C4-2B (cell line): ENCODE measurements around the gene MYLK.

Experiments used
- H3K27ac ChIP-seq: fragments of 450-650 bp; 2 replicates; pipeline ENCODE4 v1.5.1; 2017
- ZFX ChIP-seq: fragments of 450-650 bp; IDR thresholded peaks from 2 replicates; pipeline ENCODE4 v1.6.1; 2017
- TF ChIP-seq, protein P1 (sequence below): fragments of 450-650 bp; conservative IDR thresholded peaks from 2 replicates; pipeline ENCODE4 v1.5.1; 2017; ENCODE audit warnings: mild to moderate bottlenecking

The MYLK gene

DNA sequence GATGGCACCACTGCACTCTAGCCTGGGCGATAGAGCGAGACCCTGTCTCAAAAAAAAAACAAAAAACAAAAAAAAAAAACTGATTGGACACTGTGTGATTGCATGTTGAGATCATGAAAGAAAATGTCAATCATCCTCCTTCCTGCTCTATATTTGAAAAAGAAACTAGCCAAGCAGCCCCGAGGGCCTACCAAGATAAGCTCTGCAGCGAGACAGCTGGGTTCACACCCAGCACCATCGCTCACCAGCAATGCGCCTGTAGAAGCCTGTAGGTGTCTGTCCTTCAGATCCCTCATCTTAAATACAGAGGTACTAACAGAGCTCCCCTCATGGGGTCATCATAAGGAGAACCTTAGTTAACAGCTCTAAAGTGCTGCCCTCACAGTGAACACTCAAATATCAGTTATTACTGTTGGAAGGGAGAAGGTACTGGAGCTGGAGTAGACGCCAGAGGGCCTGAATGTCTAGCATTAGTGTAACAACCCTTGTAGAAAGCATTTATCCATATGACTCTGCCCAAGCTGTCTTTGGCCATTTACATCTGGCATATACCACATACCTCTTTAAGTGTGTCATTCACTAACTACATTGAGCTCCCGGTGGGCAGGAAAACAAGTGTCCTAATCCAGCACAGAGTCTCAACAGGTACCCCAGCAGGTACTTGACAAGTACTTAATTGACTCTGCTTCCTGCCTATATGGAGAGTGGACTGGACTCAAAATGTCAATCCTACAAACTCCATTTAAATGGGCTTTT lies 22.9 kb downstream of the MYLK start:
- H3K27ac ChIP-seq, result no peak overlapping the region
- TF ChIP-seq, protein P1, sequence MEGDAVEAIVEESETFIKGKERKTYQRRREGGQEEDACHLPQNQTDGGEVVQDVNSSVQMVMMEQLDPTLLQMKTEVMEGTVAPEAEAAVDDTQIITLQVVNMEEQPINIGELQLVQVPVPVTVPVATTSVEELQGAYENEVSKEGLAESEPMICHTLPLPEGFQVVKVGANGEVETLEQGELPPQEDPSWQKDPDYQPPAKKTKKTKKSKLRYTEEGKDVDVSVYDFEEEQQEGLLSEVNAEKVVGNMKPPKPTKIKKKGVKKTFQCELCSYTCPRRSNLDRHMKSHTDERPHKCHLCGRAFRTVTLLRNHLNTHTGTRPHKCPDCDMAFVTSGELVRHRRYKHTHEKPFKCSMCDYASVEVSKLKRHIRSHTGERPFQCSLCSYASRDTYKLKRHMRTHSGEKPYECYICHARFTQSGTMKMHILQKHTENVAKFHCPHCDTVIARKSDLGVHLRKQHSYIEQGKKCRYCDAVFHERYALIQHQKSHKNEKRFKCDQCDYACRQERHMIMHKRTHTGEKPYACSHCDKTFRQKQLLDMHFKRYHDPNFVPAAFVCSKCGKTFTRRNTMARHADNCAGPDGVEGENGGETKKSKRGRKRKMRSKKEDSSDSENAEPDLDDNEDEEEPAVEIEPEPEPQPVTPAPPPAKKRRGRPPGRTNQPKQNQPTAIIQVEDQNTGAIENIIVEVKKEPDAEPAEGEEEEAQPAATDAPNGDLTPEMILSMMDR, result no peak

GRCh38 chr3:123859177-123859576 lies 25.0 kb downstream of the MYLK start:
- no peak overlapping the region for H3K27ac ChIP-seq
- TF ChIP-seq, protein P1, result no peak
- TF ChIP-seq ZFX, result no peak

- no peak for TF ChIP-seq ZFX
- TF ChIP-seq, protein P1, result no peak
- no peak overlapping the region for H3K27ac ChIP-seq
Observed at GRCh38 chr3:123854905-123855304, 29.2 kb downstream of the MYLK start.

GRCh38 chr3:123853686-123854372 lies 30.3 kb downstream of the MYLK start:
- H3K27ac ChIP-seq, result no peak overlapping the region
- no peak for TF ChIP-seq ZFX
- TF ChIP-seq, protein P1, result no peak

- no peak overlapping the region for H3K27ac ChIP-seq
- no peak for TF ChIP-seq ZFX
- TF ChIP-seq, protein P1, result no peak
Observed at GRCh38 chr3:123847209-123847608, 36.9 kb downstream of the MYLK start.

GRCh38 chr3:123843668-123844067 lies 40.5 kb downstream of the MYLK start:
- no peak overlapping the region for H3K27ac ChIP-seq
- no peak for TF ChIP-seq ZFX
- TF ChIP-seq, protein P1, result no peak

GRCh38 chr3:123842711-123843110 lies 41.4 kb downstream of the MYLK start:
- no peak for TF ChIP-seq ZFX
- TF ChIP-seq, protein P1, result no peak

More at GRCh38 chr3:123842711-123843110, 41.4 kb downstream of the MYLK start:
- H3K27ac ChIP-seq, result no peak overlapping the region
